ENCODE data around the gene TRAK1.

TRAK1 gene

GRCh38 chr3:42188376-42188775, 97.2 kb downstream of the TRAK1 start:
- H3K4me3 ChIP-seq (ENCODE audit: low read length): no peak overlapping the region
- no peak for DNase-seq (ENCODE audit: low read depth, low spot score)

GRCh38 chr3:42189001-42189460, 97.9 kb downstream of the TRAK1 start:
- no peak for DNase-seq (ENCODE audit: low read depth, low spot score)
- H3K4me3 ChIP-seq (ENCODE audit: low read length): no peak overlapping the region

- DNase-seq (ENCODE audit: low read depth, low spot score): no peak
- H3K4me3 ChIP-seq (ENCODE audit: low read length): no peak overlapping the region
Measured at GRCh38 chr3:42189736-42190135, 98.6 kb downstream of the TRAK1 start.

- no peak overlapping the region for H3K4me3 ChIP-seq (ENCODE audit: low read length)
- DNase-seq (ENCODE audit: low read depth, low spot score): peak; percentile 56
Measured at GRCh38 chr3:42190701-42191442, 99.7 kb downstream of the TRAK1 start.

- DNase-seq (ENCODE audit: low read depth, low spot score): no peak
- no peak overlapping the region for H3K4me3 ChIP-seq (ENCODE audit: low read length)
Measured at GRCh38 chr3:42191443-42191747, 100.2 kb downstream of the TRAK1 start.

- DNase-seq (ENCODE audit: low read depth, low spot score): no peak
- no peak overlapping the region for H3K4me3 ChIP-seq (ENCODE audit: low read length)
Measured at GRCh38 chr3:42192334-42193200, 101.4 kb downstream of the TRAK1 start.

- no peak overlapping the region for H3K4me3 ChIP-seq (ENCODE audit: low read length)
- DNase-seq (ENCODE audit: low read depth, low spot score): no peak
Measured at GRCh38 chr3:42194943-42195510, 103.9 kb downstream of the TRAK1 start.

GRCh38 chr3:42195879-42196330, 104.7 kb downstream of the TRAK1 start:
- no peak overlapping the region for H3K4me3 ChIP-seq (ENCODE audit: low read length)
- no peak for DNase-seq (ENCODE audit: low read depth, low spot score)

- no peak for DNase-seq (ENCODE audit: low read depth, low spot score)
- H3K4me3 ChIP-seq (ENCODE audit: low read length): no peak overlapping the region
Measured at GRCh38 chr3:42198709-42199108, 107.6 kb downstream of the TRAK1 start.

GRCh38 chr3:42202217-42202865, 111.2 kb downstream of the TRAK1 start:
- H3K4me3 ChIP-seq (ENCODE audit: low read length): no peak overlapping the region

GRCh38 chr3:42204867-42205599, 113.9 kb downstream of the TRAK1 start:
- no peak for DNase-seq (ENCODE audit: low read depth, low spot score)
- H3K4me3 ChIP-seq (ENCODE audit: low read length): no peak overlapping the region

More at GRCh38 chr3:42202217-42202865, 111.2 kb downstream of the TRAK1 start:
- no peak for DNase-seq (ENCODE audit: low read depth, low spot score)

GRCh38 chr3:42205800-42206514, 114.8 kb downstream of the TRAK1 start:
- H3K4me3 ChIP-seq (ENCODE audit: low read length): no peak overlapping the region
- no peak for DNase-seq (ENCODE audit: low read depth, low spot score)

- no peak for DNase-seq (ENCODE audit: low read depth, low spot score)
- H3K4me3 ChIP-seq (ENCODE audit: low read length): no peak overlapping the region
Measured at GRCh38 chr3:42209917-42210316, 118.8 kb downstream of the TRAK1 start.

- DNase-seq (ENCODE audit: low read depth, low spot score): no peak
Measured at GRCh38 chr3:42210726-42211125, 119.6 kb downstream of the TRAK1 start.

GRCh38 chr3:42213417-42213816, 122.3 kb downstream of the TRAK1 start:
- peak; percentile 50 for DNase-seq (ENCODE audit: low read depth, low spot score)
- H3K4me3 ChIP-seq (ENCODE audit: low read length): no peak overlapping the region

More at GRCh38 chr3:42210726-42211125, 119.6 kb downstream of the TRAK1 start:
- H3K4me3 ChIP-seq (ENCODE audit: low read length): no peak overlapping the region

- DNase-seq (ENCODE audit: low read depth, low spot score): peak; percentile 20
- H3K4me3 ChIP-seq (ENCODE audit: low read length): no peak overlapping the region
Measured at GRCh38 chr3:42214064-42214463, 122.9 kb downstream of the TRAK1 start.

- no peak for DNase-seq (ENCODE audit: low read depth, low spot score)
- H3K4me3 ChIP-seq (ENCODE audit: low read length): no peak overlapping the region
Measured at GRCh38 chr3:42214565-42215283, 123.6 kb downstream of the TRAK1 start.

- H3K4me3 ChIP-seq (ENCODE audit: low read length): no peak overlapping the region
- DNase-seq (ENCODE audit: low read depth, low spot score): peak; percentile 20
Measured at GRCh38 chr3:42216302-42216701, 125.1 kb downstream of the TRAK1 start.
